ENCODE measurements around the gene WNT9B. TPM values are rescaled to one million over a fixed set of nuclear protein-coding genes. Genes with fewer than 3 reads are reported as not detected.
"Not testable (repeated sequence)": the region's sequence is repeated elsewhere in the genome, so short reads cannot be mapped to it uniquely, and the experiment has no call there.

The WNT9B gene
- total RNA-seq, 1 donor from 2014 or later = not detected

DNA sequence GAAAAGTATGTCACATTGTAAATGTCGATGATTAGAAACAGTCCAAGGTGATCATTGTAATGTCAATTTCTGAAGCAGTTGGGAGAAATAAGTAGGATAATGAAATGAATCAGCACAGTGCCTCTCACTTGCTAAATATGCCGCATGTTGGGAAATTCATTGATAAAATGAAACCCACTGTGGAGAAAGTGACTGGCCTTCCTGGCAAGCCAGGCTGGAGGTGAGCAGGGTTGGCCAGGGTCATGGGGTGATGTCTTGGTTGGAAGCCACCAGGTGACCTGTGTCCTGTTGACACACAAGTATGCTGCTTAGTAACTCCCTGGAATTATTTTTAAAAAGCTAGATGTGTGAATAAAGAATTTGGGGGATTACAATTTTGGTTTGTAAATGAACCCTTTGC is 14.9 kb upstream of the WNT9B start:
- Histone ChIP-seq H3K27me3 (ENCODE audit: control insufficient read depth in 3 of 3, insufficient read depth in 3 of 3, low read length in 3 of 3) (peaks cover 7 to 18% (median 14%) of the 10 kb centered on the region in 3 donors), H3K4me3 (ENCODE audit: low read length in 3 of 3) (no peak overlapping the region), H3K36me3 (ENCODE audit: control insufficient read depth in 3 of 3, insufficient read depth in 3 of 3, low read length in 3 of 3) (no peaks in the 10 kb centered on the region), H3K4me1 (ENCODE audit: control insufficient read depth in 3 of 3, insufficient read depth in 3 of 3, low read length in 3 of 3) (no peaks in the 10 kb centered on the region), H3K27ac (ENCODE audit: low read depth, low read length) (no peak overlapping the region), H3K9me3 (ENCODE audit: control insufficient read depth in 3 of 3, low read length in 3 of 3) (no peaks in the 10 kb centered on the region), H3K9ac (ENCODE audit: low read depth in 1 of 3, low read length in 3 of 3) (no peak overlapping the region)

- H3K9ac ChIP-seq (ENCODE audit: low read depth in 1 of 3, low read length in 3 of 3) = no peak overlapping the region
- H3K4me3 ChIP-seq (ENCODE audit: low read length in 3 of 3) = no peak overlapping the region
- H3K9me3 ChIP-seq (ENCODE audit: control insufficient read depth in 3 of 3, low read length in 3 of 3) = no peaks in the 10 kb centered on the region
- no peaks in the 10 kb centered on the region for H3K36me3 ChIP-seq (ENCODE audit: control insufficient read depth in 3 of 3, insufficient read depth in 3 of 3, low read length in 3 of 3)
- no peak overlapping the region for H3K27ac ChIP-seq (ENCODE audit: low read depth, low read length)
- H3K4me1 ChIP-seq (ENCODE audit: control insufficient read depth in 3 of 3, insufficient read depth in 3 of 3, low read length in 3 of 3) = peaks cover 0 to 4% (median 0%) of the 10 kb centered on the region in 3 donors
- H3K27me3 ChIP-seq (ENCODE audit: control insufficient read depth in 3 of 3, insufficient read depth in 3 of 3, low read length in 3 of 3) = peaks cover 14 to 25% (median 24%) of the 10 kb centered on the region in 3 donors
Measured at GRCh38 chr17:46837521-46837920, 13.9 kb upstream of the WNT9B start.

- Histone ChIP-seq H3K9ac (ENCODE audit: low read depth in 1 of 3, low read length in 3 of 3) (no peak overlapping the region), H3K27ac (ENCODE audit: low read depth, low read length) (no peak overlapping the region), H3K9me3 (ENCODE audit: control insufficient read depth in 3 of 3, low read length in 3 of 3) (peaks cover 2 to 4% (median 3%) of the 10 kb centered on the region in 3 donors), H3K4me1 (ENCODE audit: control insufficient read depth in 3 of 3, insufficient read depth in 3 of 3, low read length in 3 of 3) (peaks cover 0 to 4% (median 0%) of the 10 kb centered on the region in 3 donors), H3K36me3 (ENCODE audit: control insufficient read depth in 3 of 3, insufficient read depth in 3 of 3, low read length in 3 of 3) (no peaks in the 10 kb centered on the region), H3K27me3 (ENCODE audit: control insufficient read depth in 3 of 3, insufficient read depth in 3 of 3, low read length in 3 of 3) (peaks cover 25 to 34% (median 27%) of the 10 kb centered on the region in 3 donors), H3K4me3 (ENCODE audit: low read length in 3 of 3) (no peak overlapping the region)
Measured at GRCh38 chr17:46839211-46839610, 12.2 kb upstream of the WNT9B start.

DNA sequence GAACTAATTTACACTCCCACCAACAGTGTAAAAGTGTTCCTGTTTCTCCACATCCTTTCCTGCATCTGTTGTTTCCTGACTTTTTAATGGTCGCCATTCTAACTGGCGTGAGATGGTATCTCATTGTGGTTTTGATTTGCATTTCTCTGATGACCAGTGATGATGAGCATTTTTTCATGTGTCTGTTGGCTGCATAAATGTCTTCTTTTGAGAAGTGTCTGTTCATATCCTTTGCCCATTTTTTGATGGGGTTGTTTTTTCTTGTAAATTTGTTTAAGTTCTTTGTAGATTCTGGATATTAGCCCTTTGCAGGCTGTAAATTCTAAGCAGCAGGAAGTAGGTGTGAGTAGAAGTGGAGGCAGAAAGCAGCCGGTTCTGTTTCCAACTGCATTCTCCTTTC is 10.8 kb upstream of the WNT9B start:
- not testable (repeated sequence) for H3K27ac ChIP-seq (ENCODE audit: low read depth, low read length); H3K9ac ChIP-seq (ENCODE audit: low read depth in 1 of 3, low read length in 3 of 3); H3K36me3 ChIP-seq (ENCODE audit: control insufficient read depth in 3 of 3, insufficient read depth in 3 of 3, low read length in 3 of 3); H3K4me3 ChIP-seq (ENCODE audit: low read length in 3 of 3); H3K4me1 ChIP-seq (ENCODE audit: control insufficient read depth in 3 of 3, insufficient read depth in 3 of 3, low read length in 3 of 3); H3K9me3 ChIP-seq (ENCODE audit: control insufficient read depth in 3 of 3, low read length in 3 of 3)
- peaks cover 27 to 40% (median 28%) of the 10 kb centered on the region in 3 donors for H3K27me3 ChIP-seq (ENCODE audit: control insufficient read depth in 3 of 3, insufficient read depth in 3 of 3, low read length in 3 of 3)

GRCh38 chr17:46841561-46842379 is 9.6 kb upstream of the WNT9B start:
- Histone ChIP-seq H3K9ac (ENCODE audit: low read depth in 1 of 3, low read length in 3 of 3) (no peak overlapping the region), H3K27me3 (ENCODE audit: control insufficient read depth in 3 of 3, insufficient read depth in 3 of 3, low read length in 3 of 3) (peaks cover 27 to 44% (median 37%) of the 10 kb centered on the region in 3 donors), H3K9me3 (ENCODE audit: control insufficient read depth in 3 of 3, low read length in 3 of 3) (peaks cover 2 to 4% (median 3%) of the 10 kb centered on the region in 3 donors), H3K4me3 (ENCODE audit: low read length in 3 of 3) (no peak overlapping the region), H3K27ac (ENCODE audit: low read depth, low read length) (no peak overlapping the region), H3K4me1 (ENCODE audit: control insufficient read depth in 3 of 3, insufficient read depth in 3 of 3, low read length in 3 of 3) (peaks cover 0 to 4% (median 0%) of the 10 kb centered on the region in 3 donors), H3K36me3 (ENCODE audit: control insufficient read depth in 3 of 3, insufficient read depth in 3 of 3, low read length in 3 of 3) (no peaks in the 10 kb centered on the region)

GRCh38 chr17:46842835-46843234 is 8.5 kb upstream of the WNT9B start:
- H3K4me3 ChIP-seq (ENCODE audit: low read length in 3 of 3) = no peak overlapping the region
- no peak overlapping the region for H3K9ac ChIP-seq (ENCODE audit: low read depth in 1 of 3, low read length in 3 of 3)
- H3K27ac ChIP-seq (ENCODE audit: low read depth, low read length) = no peak overlapping the region
- peaks cover 2 to 4% (median 3%) of the 10 kb centered on the region in 3 donors for H3K9me3 ChIP-seq (ENCODE audit: control insufficient read depth in 3 of 3, low read length in 3 of 3)
- peaks cover 0 to 4% (median 0%) of the 10 kb centered on the region in 3 donors for H3K4me1 ChIP-seq (ENCODE audit: control insufficient read depth in 3 of 3, insufficient read depth in 3 of 3, low read length in 3 of 3)
- H3K36me3 ChIP-seq (ENCODE audit: control insufficient read depth in 3 of 3, insufficient read depth in 3 of 3, low read length in 3 of 3) = no peaks in the 10 kb centered on the region
- peaks cover 34 to 45% (median 36%) of the 10 kb centered on the region in 3 donors for H3K27me3 ChIP-seq (ENCODE audit: control insufficient read depth in 3 of 3, insufficient read depth in 3 of 3, low read length in 3 of 3)

DNA sequence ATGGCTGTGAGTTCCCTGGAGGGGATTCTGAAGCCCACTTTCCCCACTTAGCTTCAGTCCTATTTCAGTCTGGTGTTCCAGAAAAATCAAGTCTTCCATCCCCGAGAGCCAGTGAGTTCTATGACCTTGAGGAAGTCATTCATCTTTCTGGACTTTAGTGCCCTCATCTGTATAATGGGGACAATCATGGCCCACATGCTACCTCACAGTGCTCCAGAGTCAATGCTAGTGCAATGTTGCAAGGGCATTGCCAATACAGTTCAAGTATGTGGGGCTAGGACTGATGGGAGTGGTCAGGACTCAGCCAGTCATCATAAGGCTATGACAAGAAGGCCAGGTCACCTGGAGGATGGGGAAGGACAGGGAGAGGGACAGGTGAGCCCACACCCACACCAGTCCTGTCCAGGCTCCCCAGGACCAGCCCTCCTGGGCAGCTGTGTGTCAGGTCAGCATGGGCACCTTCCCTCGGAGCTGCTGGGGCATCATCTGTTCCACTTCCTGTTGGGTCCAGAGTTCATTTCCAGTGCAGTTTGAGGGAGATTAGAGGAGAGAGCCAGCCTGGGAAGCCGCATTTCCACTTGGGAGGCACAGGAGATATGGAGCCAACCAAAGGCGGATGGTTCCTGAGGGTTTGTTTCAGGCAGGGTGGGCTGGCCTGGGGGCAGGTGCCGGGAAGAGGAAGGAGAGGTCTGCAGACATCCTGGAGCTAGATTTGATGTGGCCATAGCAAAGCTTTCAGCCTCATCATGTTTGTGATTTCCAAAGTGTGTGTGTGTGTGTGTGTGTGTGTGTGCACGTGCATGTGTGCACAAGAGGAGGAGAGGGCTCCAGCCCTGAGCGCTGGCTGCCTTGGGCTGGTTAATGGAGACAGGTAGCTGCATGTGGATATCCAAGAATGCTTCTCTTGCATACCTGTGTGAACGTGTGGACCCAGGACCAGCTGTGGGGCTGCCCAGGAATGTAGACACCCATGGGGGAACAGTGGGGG is 3.9 kb upstream of the WNT9B start:
- Histone ChIP-seq H3K27me3 (ENCODE audit: control insufficient read depth in 3 of 3, insufficient read depth in 3 of 3, low read length in 3 of 3) (peaks cover 50 to 66% (median 58%) of the 10 kb centered on the region in 3 donors), H3K4me1 (ENCODE audit: control insufficient read depth in 3 of 3, insufficient read depth in 3 of 3, low read length in 3 of 3) (peaks cover 0 to 6% (median 6%) of the 10 kb centered on the region in 3 donors), H3K27ac (ENCODE audit: low read depth, low read length) (no peak overlapping the region)

DNA sequence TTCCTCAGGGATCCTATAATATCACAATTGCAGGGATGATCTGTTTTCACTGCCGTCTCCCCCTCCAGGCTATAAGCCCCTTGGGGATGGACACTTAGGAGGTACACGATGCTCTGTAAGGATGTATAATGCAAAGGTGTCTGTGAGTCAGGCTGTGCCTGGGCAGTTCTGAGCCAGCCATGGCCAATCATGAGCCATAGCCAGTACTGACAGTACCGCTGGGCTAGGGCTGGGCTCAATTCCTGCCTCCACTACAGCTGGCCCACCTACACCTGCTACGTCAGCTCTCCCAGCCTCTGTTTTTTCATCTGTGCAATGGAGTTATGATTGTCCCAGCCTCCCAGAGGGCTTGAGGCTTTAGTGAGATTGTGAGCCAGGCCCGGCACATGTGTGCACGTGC is 2.8 kb upstream of the WNT9B start:
- no peaks in the 10 kb centered on the region for H3K36me3 ChIP-seq (ENCODE audit: control insufficient read depth in 3 of 3, insufficient read depth in 3 of 3, low read length in 3 of 3)
- H3K27me3 ChIP-seq (ENCODE audit: control insufficient read depth in 3 of 3, insufficient read depth in 3 of 3, low read length in 3 of 3) = peaks cover 54 to 65% (median 56%) of the 10 kb centered on the region in 3 donors
- no peak overlapping the region for H3K27ac ChIP-seq (ENCODE audit: low read depth, low read length)
- peaks cover 0 to 6% (median 6%) of the 10 kb centered on the region in 3 donors for H3K4me1 ChIP-seq (ENCODE audit: control insufficient read depth in 3 of 3, insufficient read depth in 3 of 3, low read length in 3 of 3)
- H3K9me3 ChIP-seq (ENCODE audit: control insufficient read depth in 3 of 3, low read length in 3 of 3) = no peaks in the 10 kb centered on the region
- no peak overlapping the region for H3K9ac ChIP-seq (ENCODE audit: low read depth in 1 of 3, low read length in 3 of 3)
- no peak overlapping the region for H3K4me3 ChIP-seq (ENCODE audit: low read length in 3 of 3)

More for the DNA sequence above, 3.9 kb upstream of the WNT9B start:
- peaks cover 2 to 4% (median 3%) of the 10 kb centered on the region in 3 donors for H3K9me3 ChIP-seq (ENCODE audit: control insufficient read depth in 3 of 3, low read length in 3 of 3)
- no peak overlapping the region for H3K4me3 ChIP-seq (ENCODE audit: low read length in 3 of 3)
- H3K36me3 ChIP-seq (ENCODE audit: control insufficient read depth in 3 of 3, insufficient read depth in 3 of 3, low read length in 3 of 3) = no peaks in the 10 kb centered on the region
- no peak overlapping the region for H3K9ac ChIP-seq (ENCODE audit: low read depth in 1 of 3, low read length in 3 of 3)

DNA sequence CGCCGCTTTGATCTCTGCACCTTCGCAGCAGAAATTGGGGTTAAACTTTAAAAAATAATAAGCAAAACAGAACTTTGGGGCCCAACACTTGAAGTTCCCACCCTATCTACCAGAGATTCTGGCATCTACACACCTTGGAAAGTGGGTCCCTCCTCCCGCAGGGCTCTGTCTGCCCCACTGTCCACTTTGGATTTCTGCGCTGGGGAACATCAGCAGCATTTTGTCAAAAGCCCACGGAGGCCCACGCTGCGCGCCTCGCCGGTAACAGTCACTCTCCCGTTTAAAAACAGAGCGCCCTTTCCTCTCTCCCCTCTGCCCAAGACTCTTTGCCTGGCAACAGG is 725 bp upstream of the WNT9B start:
- H3K27me3 ChIP-seq (ENCODE audit: control insufficient read depth in 3 of 3, insufficient read depth in 3 of 3, low read length in 3 of 3) = peaks cover 61 to 63% (median 62%) of the 10 kb centered on the region in 3 donors
- H3K4me3 ChIP-seq (ENCODE audit: low read length in 3 of 3) = no peak overlapping the region

More for the DNA sequence above, 725 bp upstream of the WNT9B start:
- H3K9ac ChIP-seq (ENCODE audit: low read depth in 1 of 3, low read length in 3 of 3) = no peak overlapping the region
- H3K27ac ChIP-seq (ENCODE audit: low read depth, low read length) = no peak overlapping the region
- no peaks in the 10 kb centered on the region for H3K9me3 ChIP-seq (ENCODE audit: control insufficient read depth in 3 of 3, low read length in 3 of 3)
- no peaks in the 10 kb centered on the region for H3K36me3 ChIP-seq (ENCODE audit: control insufficient read depth in 3 of 3, insufficient read depth in 3 of 3, low read length in 3 of 3)
- H3K4me1 ChIP-seq (ENCODE audit: control insufficient read depth in 3 of 3, insufficient read depth in 3 of 3, low read length in 3 of 3) = peaks cover 0 to 6% (median 6%) of the 10 kb centered on the region in 3 donors
